SIG-M5 treated with dmso at 0.1 percent for 504 hours (cell line): Measurements from ENCODE around the gene TBC1D24.
"Not testable (repeated sequence)": the region's sequence is repeated elsewhere in the genome, so short reads cannot be mapped to it uniquely, and the experiment has no call there.

Experiments used
- DNase-seq: peaks from one replicate; lab custom pipeline; 2025; ENCODE audit not compliant: unreplicated experiment; lab: John Stamatoyannopoulos, UW

The TBC1D24 gene

DNA sequence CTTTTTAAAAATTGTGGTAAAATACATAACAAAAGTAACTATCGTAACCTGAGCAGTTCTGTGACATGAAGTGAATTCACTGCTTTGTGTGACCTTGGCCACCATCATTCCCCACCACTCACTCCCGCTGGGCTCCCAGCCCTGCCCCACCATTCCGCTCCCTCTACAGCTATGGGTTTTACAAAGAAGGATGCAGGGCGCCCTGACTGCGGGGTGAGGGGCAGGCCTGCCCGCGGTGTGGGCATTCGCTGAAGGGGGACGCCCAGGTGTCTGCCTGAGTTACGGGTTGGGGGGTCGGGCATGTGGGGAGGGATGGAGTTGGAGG, 56.4 kb downstream of the TBC1D24 start, which contains the start of gene CEMP1:
Gene CEMP1, minus strand, starts transcription at position 38 of the 325 bp plus-strand sequence. CDS start 335 bp downstream, outside the sequence.
- DNase-seq = no peak

DNA sequence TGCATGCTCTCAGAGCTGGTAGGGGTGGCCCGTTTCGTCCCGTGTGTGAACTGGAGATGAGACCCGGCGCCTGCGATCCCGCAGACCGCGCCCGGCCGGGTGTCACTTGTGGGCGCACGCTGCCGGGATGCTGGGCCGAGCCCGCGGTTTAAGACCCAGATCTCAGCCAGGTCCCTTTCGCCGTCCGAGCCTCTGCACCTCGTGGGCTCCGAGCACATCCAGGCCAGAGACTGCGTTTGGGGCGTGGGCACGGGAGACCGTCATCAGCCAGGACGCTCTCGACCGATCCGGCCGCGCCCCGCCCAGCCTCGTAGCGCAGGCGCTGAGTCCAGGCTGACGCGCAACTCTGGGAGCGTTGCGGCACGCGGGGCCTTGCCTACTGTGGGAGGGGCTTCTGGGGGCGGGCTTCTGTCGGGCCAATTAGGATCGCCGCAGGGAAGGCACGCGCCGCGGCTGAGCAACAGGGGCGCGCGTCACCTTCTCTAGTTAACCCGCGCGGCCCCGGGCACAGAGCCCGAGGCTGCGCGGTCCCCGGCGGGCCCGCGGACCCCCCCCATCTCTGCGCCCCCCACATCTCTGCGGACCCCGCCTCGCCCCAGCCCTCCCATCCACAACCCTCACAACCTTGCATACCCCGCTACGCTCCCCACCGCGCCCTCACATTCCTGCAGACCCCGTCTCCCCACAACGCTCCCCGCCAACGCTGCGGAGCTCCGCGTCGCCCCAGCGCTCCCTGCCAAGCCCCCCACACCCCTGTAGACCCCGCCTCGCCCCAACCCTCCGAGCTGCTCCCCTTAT, 57.0 kb downstream of the TBC1D24 start:
- peak; percentile 94 for DNase-seq

DNA sequence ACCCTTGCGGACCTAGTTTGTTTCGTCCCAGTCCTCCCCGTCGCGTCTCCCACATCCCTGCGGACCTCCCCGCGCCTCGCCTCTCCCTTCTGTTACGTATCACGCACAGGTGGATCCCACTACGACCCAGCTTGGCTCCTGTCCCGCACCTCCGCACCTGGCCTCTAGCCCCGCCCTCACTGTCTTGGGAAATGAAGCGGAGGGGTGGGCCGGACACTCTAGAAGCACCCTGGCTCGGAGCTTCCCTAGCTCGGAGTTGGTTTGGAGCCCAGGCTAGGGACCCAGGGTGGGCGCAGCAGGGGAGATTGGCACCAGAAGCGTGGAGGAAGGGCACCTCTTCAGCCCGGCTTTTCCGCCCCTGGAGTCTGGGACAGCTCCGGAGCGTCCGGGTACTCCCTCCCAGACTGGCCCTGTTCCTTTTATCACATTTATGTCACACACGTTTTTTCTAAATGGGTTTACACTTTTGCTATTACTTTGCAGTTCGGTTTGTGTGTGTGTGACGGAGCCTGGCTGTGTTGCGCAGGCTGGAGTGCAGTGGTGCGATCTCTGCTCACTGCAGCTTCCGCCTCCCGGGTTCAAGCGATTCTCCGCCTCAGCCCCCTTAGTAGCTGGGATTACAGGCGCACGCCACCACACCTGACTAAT, 57.7 kb downstream of the TBC1D24 start:
- peak; percentile 58 for DNase-seq

DNA sequence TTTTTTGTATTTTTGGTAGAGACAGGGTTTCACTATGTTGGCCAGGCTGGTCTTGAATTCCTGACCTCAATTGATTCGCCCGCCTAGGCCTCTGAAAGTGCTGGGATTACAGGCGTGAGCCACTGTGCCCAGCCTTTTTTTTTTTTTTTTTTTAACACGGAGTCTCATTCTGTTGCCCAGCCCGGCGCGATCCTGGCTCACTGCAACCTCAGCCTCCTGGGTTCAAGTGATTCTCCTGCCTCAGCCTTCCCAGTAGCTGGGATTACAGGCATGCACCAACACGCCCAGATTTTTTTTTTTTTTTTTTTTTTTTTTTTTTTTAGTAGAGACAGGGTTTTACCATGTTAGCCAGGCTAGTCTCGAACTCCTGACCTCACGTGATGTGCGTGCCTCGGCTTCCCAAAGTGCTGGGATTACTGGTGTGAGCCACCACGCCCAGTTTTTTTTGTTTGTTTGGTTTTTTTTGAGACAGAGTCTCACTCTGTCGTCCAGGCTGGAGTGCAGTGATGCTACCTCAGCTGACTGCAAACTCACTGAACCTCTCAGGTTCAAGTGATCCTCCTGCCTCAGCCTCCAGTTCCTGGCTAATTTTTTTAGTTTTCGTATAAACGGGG, 58.3 kb downstream of the TBC1D24 start:
- not testable (repeated sequence) for DNase-seq

DNA sequence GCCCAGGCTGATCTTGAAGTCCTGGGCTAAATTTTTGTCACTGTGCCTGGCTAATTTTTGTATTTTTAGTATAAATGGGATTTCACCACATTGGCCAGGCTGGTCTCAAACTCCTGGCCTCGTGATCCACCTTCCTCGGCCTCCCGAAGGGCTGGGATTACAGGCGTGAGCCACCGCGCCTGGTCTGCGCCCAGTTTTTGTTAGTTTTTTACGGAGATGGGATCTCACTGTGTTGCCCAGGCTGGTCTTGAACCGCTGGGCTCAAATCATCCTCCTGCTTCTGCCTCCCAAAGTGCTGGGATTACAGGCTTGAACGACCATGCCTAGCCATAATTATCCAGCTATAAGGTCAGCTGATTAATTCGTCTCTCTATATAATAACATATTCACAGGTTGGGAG, 59.0 kb downstream of the TBC1D24 start:
- DNase-seq = no peak

GRCh38 chr16:2534335-2534734, 59.4 kb downstream of the TBC1D24 start:
- not testable (repeated sequence) for DNase-seq

DNA sequence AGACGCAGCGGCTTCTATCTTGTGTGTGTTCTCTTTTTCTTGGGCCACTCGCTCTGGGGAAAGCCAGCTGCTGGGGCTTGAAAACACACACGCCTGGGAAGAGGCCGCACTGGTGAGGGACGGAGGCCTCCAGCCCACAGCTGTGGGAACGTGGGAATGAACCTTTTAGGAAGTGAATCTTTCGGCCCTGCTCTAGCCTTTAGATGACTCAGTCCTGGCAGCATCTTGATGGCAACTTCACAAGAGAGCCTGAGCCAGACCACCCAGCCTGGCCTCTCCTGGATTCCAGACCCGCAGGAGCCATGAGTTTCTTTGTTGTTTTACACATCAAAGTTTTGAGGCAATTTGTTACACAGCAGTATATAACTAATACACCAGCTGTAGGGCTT, 60.7 kb downstream of the TBC1D24 start:
- DNase-seq = peak; percentile 64

- DNase-seq = peak; percentile 87
Observed at GRCh38 chr16:2537451-2538379, 62.8 kb downstream of the TBC1D24 start, which contains the start of gene PDPK1. TSS of gene PDPK1 (plus strand) at chr16:2538021. CDS start at chr16:2538113, 92 bp downstream.

DNA sequence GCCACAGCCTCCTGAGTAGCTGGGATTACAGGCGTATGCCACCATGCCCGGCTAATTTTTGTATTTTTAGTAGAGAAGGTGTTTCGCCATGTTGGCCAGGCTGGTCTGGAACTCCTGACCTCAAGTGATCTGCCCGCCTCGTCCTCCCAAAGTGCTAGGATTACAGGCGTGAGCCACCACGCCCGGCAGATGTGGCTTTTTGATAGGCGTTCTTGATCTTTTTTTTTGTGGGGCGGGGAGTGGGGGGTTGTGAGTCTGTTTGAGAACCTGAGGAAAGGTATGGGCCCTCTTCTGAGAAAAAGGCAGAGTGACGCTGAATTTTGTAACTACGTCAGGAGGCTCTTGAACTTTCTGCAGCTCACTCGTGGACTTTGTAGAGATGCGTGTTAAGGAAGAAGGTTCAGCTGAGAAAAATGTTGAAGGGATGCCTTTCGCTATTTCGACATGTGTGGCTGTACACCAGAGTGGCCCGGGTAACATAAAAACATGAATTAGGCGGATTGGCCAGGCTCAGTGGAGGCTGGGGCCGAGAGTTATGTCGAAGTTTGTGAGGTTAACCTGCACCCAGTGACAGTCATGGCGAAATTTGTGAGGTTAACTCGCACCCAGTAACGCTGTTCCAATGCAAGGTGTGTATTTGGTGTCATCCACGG, 64.4 kb downstream of the TBC1D24 start:
- DNase-seq = not testable (repeated sequence)

DNA sequence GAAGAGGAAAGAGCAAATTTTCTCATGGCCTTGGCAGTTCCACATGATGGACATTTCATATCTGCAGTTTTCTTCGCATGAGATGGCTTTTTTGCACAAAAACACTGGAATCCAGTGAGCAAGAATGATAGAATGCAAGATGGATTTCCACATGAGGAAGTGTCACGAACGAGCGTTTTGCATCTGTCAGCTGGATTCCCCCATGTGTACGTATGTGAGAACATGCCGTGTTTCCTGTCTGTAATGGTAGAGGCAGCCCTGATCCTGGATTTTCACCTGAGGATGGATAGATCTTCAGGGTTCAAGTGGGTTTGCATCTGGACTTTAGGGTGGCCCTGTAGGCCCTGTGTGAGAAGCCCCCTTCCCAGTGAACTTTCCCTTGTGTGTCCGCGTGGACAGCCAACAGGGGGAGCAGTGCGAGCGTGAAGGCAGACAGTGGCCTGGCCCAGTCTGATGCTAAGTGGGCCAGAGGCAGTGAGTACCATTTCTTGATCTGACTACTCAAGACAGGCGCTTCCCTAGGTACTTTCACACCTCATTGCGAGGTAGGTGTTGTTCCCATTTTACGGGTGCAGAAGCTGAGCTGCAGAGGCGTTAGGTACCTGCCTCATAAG, 65.0 kb downstream of the TBC1D24 start:
- not testable (repeated sequence) for DNase-seq

DNA sequence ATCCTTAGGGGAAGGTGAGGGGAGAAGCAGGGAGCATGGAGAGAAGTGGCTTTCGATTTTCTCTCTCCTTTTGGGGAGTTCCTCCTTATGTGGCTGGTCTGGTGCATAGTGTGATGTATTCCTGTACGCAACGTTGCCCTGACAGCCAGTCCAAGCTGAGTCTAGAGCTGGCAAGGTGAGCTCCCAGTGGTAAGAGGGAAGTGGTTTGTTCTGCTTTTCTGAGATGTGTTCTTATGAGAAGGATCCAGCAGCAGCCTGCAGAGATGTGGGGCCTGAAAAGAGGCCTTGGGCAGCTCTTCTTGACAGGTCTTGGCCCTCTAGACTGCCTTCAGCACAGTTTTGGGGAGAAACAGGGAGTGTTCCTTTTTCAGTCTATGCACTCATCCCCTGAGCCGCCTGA, 66.0 kb downstream of the TBC1D24 start:
- DNase-seq = peak; percentile 37

- not testable (repeated sequence) for DNase-seq
Observed at GRCh38 chr16:2541409-2541808, 66.5 kb downstream of the TBC1D24 start.

- not testable (repeated sequence) for DNase-seq
Observed at GRCh38 chr16:2543771-2544170, 68.8 kb downstream of the TBC1D24 start.

GRCh38 chr16:2550283-2550878, 75.5 kb downstream of the TBC1D24 start:
- not testable (repeated sequence) for DNase-seq

DNA sequence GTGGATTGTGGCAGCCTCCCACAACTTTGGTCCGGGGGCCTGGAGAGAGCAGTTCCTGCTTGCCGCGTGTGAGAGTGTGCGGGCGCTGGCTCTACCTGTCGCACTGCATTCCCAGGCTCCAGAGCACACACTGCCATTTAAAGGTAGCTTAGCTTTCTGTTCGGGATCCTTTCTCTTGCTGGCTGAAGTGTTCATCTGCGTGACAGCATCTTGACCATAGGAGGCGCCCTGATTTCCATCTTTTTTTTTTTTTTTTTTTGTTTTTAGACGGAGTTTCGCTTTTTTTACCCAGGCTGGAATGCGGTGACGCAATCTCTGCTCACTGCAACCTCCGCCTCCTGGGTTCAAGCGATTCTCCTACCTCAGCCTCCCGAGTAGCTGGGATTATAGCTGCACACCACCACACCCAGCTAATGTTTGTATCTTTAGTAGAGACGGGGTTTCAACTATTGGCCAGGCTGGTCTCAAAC, 76.5 kb downstream of the TBC1D24 start:
- not testable (repeated sequence) for DNase-seq

- DNase-seq = not testable (repeated sequence)
Observed at GRCh38 chr16:2554709-2555425, 79.9 kb downstream of the TBC1D24 start.
